ENCODE measurements around the gene PIGU.
"Not testable (repeated sequence)": the region's sequence is repeated elsewhere in the genome, so short reads cannot be mapped to it uniquely, and the experiment has no call there.

PIGU gene

GRCh38 chr20:34626992-34627391 lies 49.9 kb downstream of the PIGU start:
- TF ChIP-seq CTCF (conservative IDR thresholded peaks at IDR 0.05; ENCODE audit: low read depth, low read length) = no peak
- no peak overlapping the region for H3K4me3 ChIP-seq (ENCODE audit: low read length)
- DNase-seq (ENCODE audit: low read depth) = no peak

GRCh38 chr20:34624629-34625028 lies 52.3 kb downstream of the PIGU start:
- no peak for DNase-seq (ENCODE audit: low read depth)
- no peak overlapping the region for H3K4me3 ChIP-seq (ENCODE audit: low read length)
- TF ChIP-seq CTCF (conservative IDR thresholded peaks at IDR 0.05; ENCODE audit: low read depth, low read length) = no peak

GRCh38 chr20:34622821-34623451 lies 54.0 kb downstream of the PIGU start:
- TF ChIP-seq CTCF (conservative IDR thresholded peaks at IDR 0.05; ENCODE audit: low read depth, low read length) = no peak
- H3K4me3 ChIP-seq (ENCODE audit: low read length) = no peak overlapping the region
- DNase-seq (ENCODE audit: low read depth) = no peak

GRCh38 chr20:34621383-34622367 lies 55.2 kb downstream of the PIGU start:
- TF ChIP-seq CTCF (conservative IDR thresholded peaks at IDR 0.05; ENCODE audit: low read depth, low read length) = no peak
- H3K4me3 ChIP-seq (ENCODE audit: low read length) = no peak overlapping the region

GRCh38 chr20:34621036-34621343 lies 55.9 kb downstream of the PIGU start:
- no peak overlapping the region for H3K4me3 ChIP-seq (ENCODE audit: low read length)
- DNase-seq (ENCODE audit: low read depth) = no peak
- TF ChIP-seq CTCF (conservative IDR thresholded peaks at IDR 0.05; ENCODE audit: low read depth, low read length) = no peak

More at GRCh38 chr20:34621383-34622367, 55.2 kb downstream of the PIGU start:
- DNase-seq (ENCODE audit: low read depth) = no peak

- no peak for DNase-seq (ENCODE audit: low read depth)
- no peak for TF ChIP-seq CTCF (conservative IDR thresholded peaks at IDR 0.05; ENCODE audit: low read depth, low read length)
Measured at GRCh38 chr20:34618676-34619075, 58.2 kb downstream of the PIGU start.

GRCh38 chr20:34616913-34617312 lies 60.0 kb downstream of the PIGU start:
- not testable (repeated sequence) for H3K4me3 ChIP-seq (ENCODE audit: low read length); DNase-seq (ENCODE audit: low read depth)

More at GRCh38 chr20:34618676-34619075, 58.2 kb downstream of the PIGU start:
- no peak overlapping the region for H3K4me3 ChIP-seq (ENCODE audit: low read length)

All from retinal pigment epithelial cell (primary cell).